K562 (cell line): ENCODE data around the gene RTF1.

ENCODE experiments used
- CAMTA2 ChIP-seq: fragments of 250-450 bp; sonication (Bioruptor Pico); conservative IDR thresholded peaks from 2 replicates; pipeline ENCODE4 v1.5.1; 2022
- CBX3 ChIP-seq, 2 experiments: IDR thresholded peaks; 1 replicate in 1 of 2; 2 replicates in 1 of 2; pipeline ENCODE4 v1.6.1; 2012; ENCODE audit warnings: inconsistent platforms in 2 of 2, low read length in 2 of 2, borderline replicate concordance in 1 of 2, control low read depth in 1 of 2
- CREM ChIP-seq: IDR thresholded peaks from 2 replicates; pipeline ENCODE4 v1.6.1; 2014; ENCODE audit warnings: antibody characterized with exemption, low read depth
- HLTF ChIP-seq: fragments of 450-650 bp; IDR thresholded peaks from 2 replicates; pipeline ENCODE4 v1.6.1; 2016
- POLR2A ChIP-seq: fragments of 450-650 bp; conservative IDR thresholded peaks from 2 replicates; pipeline ENCODE4 v1.6.1; 2016
- REST ChIP-seq, 2 experiments: fragments of 450-650 bp; formaldehyde crosslinking in 1 of 2; IDR thresholded peaks; 2 replicates each; pipeline versions ENCODE4 v1.4.0 to v1.6.1; 2014 to 2020; ENCODE audit warnings: mild to moderate bottlenecking in 2 of 2, borderline replicate concordance in 1 of 2, low read depth in 1 of 2
- TARDBP ChIP-seq: fragments of 450-650 bp; IDR thresholded peaks from 2 replicates; pipeline ENCODE4 v1.6.1; 2016
- ZNF589 ChIP-seq: fragments of 200-800 bp; sonication (Bioruptor generic); IDR thresholded peaks from 2 replicates; pipeline ENCODE4 v1.6.1; 2016; ENCODE audit warnings: low read depth, missing genetic modification characterization, missing compliant biosample characterization
- ZNF75A ChIP-seq: fragments of 450-650 bp; formaldehyde crosslinking; IDR thresholded peaks from 2 replicates; pipeline ENCODE4 v1.4.0; 2020; ENCODE audit warnings: mild to moderate bottlenecking
- TF ChIP-seq, protein P1 (sequence below): fragments of 450-650 bp; formaldehyde crosslinking; IDR thresholded peaks from 2 replicates; pipeline ENCODE4 v1.4.0; 2022; ENCODE audit warnings: mild to moderate bottlenecking, moderate library complexity

- TF ChIP-seq, protein P1, sequence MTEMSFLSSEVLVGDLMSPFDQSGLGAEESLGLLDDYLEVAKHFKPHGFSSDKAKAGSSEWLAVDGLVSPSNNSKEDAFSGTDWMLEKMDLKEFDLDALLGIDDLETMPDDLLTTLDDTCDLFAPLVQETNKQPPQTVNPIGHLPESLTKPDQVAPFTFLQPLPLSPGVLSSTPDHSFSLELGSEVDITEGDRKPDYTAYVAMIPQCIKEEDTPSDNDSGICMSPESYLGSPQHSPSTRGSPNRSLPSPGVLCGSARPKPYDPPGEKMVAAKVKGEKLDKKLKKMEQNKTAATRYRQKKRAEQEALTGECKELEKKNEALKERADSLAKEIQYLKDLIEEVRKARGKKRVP (CRISPR knock-in tag) = no peak
- TF ChIP-seq HLTF = no peak
- no peak for TF ChIP-seq POLR2A
- no peak for TF ChIP-seq CBX3 (IDR thresholded peaks at IDR 0.05; ENCODE audit: borderline replicate concordance in 1 of 2, low read length in 2 of 2)
- no peak for TF ChIP-seq TARDBP
- TF ChIP-seq ZNF589 (CRISPR knock-in tag) = no peak
- TF ChIP-seq CAMTA2 (CRISPR knock-in tag) = no peak
- no peak for TF ChIP-seq REST (IDR thresholded peaks at IDR 0.05; ENCODE audit: borderline replicate concordance)
- no peak for TF ChIP-seq REST (CRISPR knock-in tag; IDR thresholded peaks at IDR 0.05; ENCODE audit: low read depth)
- no peak for TF ChIP-seq CREM
- TF ChIP-seq ZNF75A = no peak
Observed at GRCh38 chr15:41411031-41411430, 5.9 kb upstream of the RTF1 start.
